ENCODE data around the gene MFSD11. TPM values are rescaled to one million over a fixed set of nuclear protein-coding genes. Genes with fewer than 3 reads are reported as not detected.

MFSD11 gene
- total and polyA plus RNA-seq, 2 of the 4 experiments (the other 2 are of a cell fraction) = 12.3 to 16.1 TPM

- dilution Hi-C loops (cut with HindIII; ENCODE audit: low sequenced_read_pairs, unreplicated experiment) (no loop called here), intact Hi-C loops (cut with micrococcal nuclease) (no loop called here), in situ Hi-C loops (cut with MboI; ENCODE audit: low sequenced_read_pairs) (no loop called here)
- no peaks in the 10 kb centered on the region for H3K4me1 ChIP-seq (ENCODE audit: control insufficient read depth, insufficient read depth, low read length)
- no peak overlapping the region for H3K23ac ChIP-seq (ENCODE audit: low read depth, low read length)
- H3K56ac ChIP-seq (ENCODE audit: extremely low read depth, insufficient read depth, low read length) = no peak overlapping the region
- ATAC-seq (ENCODE audit: low read depth) (no peak), DNase-seq (no peak)
- ChIA-PET CTCF (no interaction called here), POLR2A (ENCODE audit: unreplicated experiment) (no interaction called here)
- no peak overlapping the region for H4K91ac ChIP-seq (ENCODE audit: insufficient read depth, low read depth, low read length)
- H3K4ac ChIP-seq (ENCODE audit: low read depth, low read length) = no peak overlapping the region
- 87% methylated on average over 3 of the region's 24 CpGs; no CpG with 5 or more reads in 1 of the 2 experiments for WGBS, 2 experiments (ENCODE audit: extremely low coverage in 2 of 2, insufficient read length in 1 of 2)
- no peaks in the 10 kb centered on the region for H3K9me1 ChIP-seq (ENCODE audit: insufficient read depth, low read length)
- H4K5ac ChIP-seq (ENCODE audit: low read depth, low read length) = no peak overlapping the region
- H2AK5ac ChIP-seq (ENCODE audit: low read depth, low read length) = no peak overlapping the region
- no peak overlapping the region for H3K4me2 ChIP-seq (ENCODE audit: low read depth, low read length)
- H3K4me3 ChIP-seq (ENCODE audit: insufficient read depth, low read depth, low read length) = no peak overlapping the region
- no peak for TF ChIP-seq CTCF (conservative IDR thresholded peaks at IDR 0.05; ENCODE audit: low read depth, low read length)
- no peak for TF ChIP-seq RAD21 (IDR thresholded peaks at IDR 0.05; ENCODE audit: low read length)
- no peak for TF ChIP-seq MAZ (IDR thresholded peaks at IDR 0.05; ENCODE audit: borderline replicate concordance, low read depth, low read length)
- TF ChIP-seq ELK1 (IDR thresholded peaks at IDR 0.05; ENCODE audit: borderline replicate concordance, low read depth, low read length) = no peak
- TF ChIP-seq RCOR1 (IDR thresholded peaks at IDR 0.05; ENCODE audit: insufficient replicate concordance, low read length) = no peak
- no peak for TF ChIP-seq SMC3 (IDR thresholded peaks at IDR 0.05; ENCODE audit: low read depth, low read length)
- no peak for TF ChIP-seq MXI1 (IDR thresholded peaks at IDR 0.05; ENCODE audit: borderline replicate concordance, low read depth, low read length)
- no peak for TF ChIP-seq RFX5 (IDR thresholded peaks at IDR 0.05; ENCODE audit: low read depth, low read length)
- no peak for TF ChIP-seq CEBPB (IDR thresholded peaks at IDR 0.05; ENCODE audit: low read depth, low read length)
- no peak for TF ChIP-seq FOS (IDR thresholded peaks at IDR 0.05; ENCODE audit: low read depth, low read length)
- no peak for TF ChIP-seq BHLHE40 (IDR thresholded peaks at IDR 0.05; ENCODE audit: low read depth, low read length)
- TF ChIP-seq USF2 (IDR thresholded peaks at IDR 0.05; ENCODE audit: low read depth, low read length) = no peak
- TF ChIP-seq MAFK (IDR thresholded peaks at IDR 0.05; ENCODE audit: low read depth, low read length) = no peak
- no peak for TF ChIP-seq NFE2L2 (IDR thresholded peaks at IDR 0.05; ENCODE audit: low read depth, low read length)
- H4K20me1 ChIP-seq (ENCODE audit: insufficient read depth, low read length) = no peaks in the 10 kb centered on the region
- no peaks in the 10 kb centered on the region for H3K36me3 ChIP-seq (ENCODE audit: control insufficient read depth, insufficient read depth, low read length)
- H3K9ac ChIP-seq (ENCODE audit: low read depth, low read length) = no peak overlapping the region
- H2AFZ ChIP-seq (replicated peaks; ENCODE audit: low read length, poor library complexity) = no peak overlapping the region
- H3K27me3 ChIP-seq (ENCODE audit: control insufficient read depth, insufficient read depth, low read length) = peaks cover 22% of the 10 kb centered on the region
- no peak overlapping the region for H2BK5ac ChIP-seq (ENCODE audit: low read depth, low read length, poor library complexity, severe bottlenecking)
- no peak overlapping the region for H2BK15ac ChIP-seq (ENCODE audit: low read depth, low read length)
- BruUV-seq (replicated peaks) = no TSS peak
- no peak overlapping the region for H3K14ac ChIP-seq (replicated peaks; ENCODE audit: low read depth, low read length)
- H3K27ac ChIP-seq (ENCODE audit: insufficient read depth, low read length) = no peak overlapping the region
- H2BK20ac ChIP-seq (ENCODE audit: low read depth, low read length) = no peak overlapping the region
- H4K8ac ChIP-seq (ENCODE audit: low read depth in 2 of 2, low read length in 2 of 2) = no peak overlapping the region
- H3K79me1 ChIP-seq (ENCODE audit: low read depth in 1 of 2, low read length in 2 of 2) = no peaks in the 10 kb centered on the region
- H3K9me3 ChIP-seq (ENCODE audit: control insufficient read depth, insufficient read depth, low read length) = no peaks in the 10 kb centered on the region
- H2AK9ac ChIP-seq (replicated peaks; ENCODE audit: low read depth, low read length, poor library complexity) = peak overlapping the region; percentile 55
- no peak overlapping the region for H3K18ac ChIP-seq (ENCODE audit: low read depth, low read length)
- H2BK120ac ChIP-seq (ENCODE audit: low read depth, low read length) = no peak overlapping the region
Measured at GRCh38 chr17:76826330-76827068, 88.6 kb downstream of the MFSD11 start.

Measured in IMR-90 (cell line).